ENCODE data around the gene FBXL7. TPM values are rescaled to one million over a fixed set of nuclear protein-coding genes. Genes with fewer than 3 reads are reported as not detected.

FBXL7 gene
- total and polyA plus RNA-seq, 2 donors (not counting 1 experiment from before 2014, with no cell fraction given) = not detected

DNA sequence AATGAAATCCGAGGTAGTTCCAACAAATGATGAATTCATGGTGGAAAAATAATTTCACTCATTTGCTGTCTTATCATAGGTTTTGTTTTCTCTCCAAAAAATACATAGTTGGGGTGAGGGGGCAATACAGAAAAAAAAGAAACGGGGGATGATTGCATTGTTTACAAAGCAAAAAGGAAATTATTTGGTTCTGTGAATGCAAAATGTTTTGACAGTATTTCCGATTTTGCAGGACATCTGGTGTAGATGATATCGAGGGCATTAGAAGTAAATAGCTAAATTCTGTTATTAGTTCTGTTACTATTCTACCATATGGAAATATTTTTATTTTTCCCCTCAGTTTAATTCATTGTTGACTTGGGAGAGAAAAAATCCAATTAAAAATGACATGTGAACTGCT, 477.9 kb downstream of the FBXL7 start:
- H3K4me1 ChIP-seq (ENCODE audit: control insufficient read depth in 2 of 2, insufficient read depth in 2 of 2, low read length in 2 of 2) = no peaks in the 10 kb centered on the region
- Mint-ChIP-seq H3K4me1 (no peaks in the 10 kb centered on the region), H3K9me3 (ENCODE audit: insufficient read depth) (peaks cover 6% of the 10 kb centered on the region), H3K27ac (no peak overlapping the region), H3K4me3 (no peak overlapping the region), H3K27me3 (no peaks in the 10 kb centered on the region)
- no peaks in the 10 kb centered on the region for H4K20me1 ChIP-seq (ENCODE audit: control insufficient read depth, insufficient read depth, low read length, poor library complexity, severe bottlenecking)
- H3K27me3 ChIP-seq (replicated peaks in 1 of 4; ENCODE audit: control extremely low read depth in 1 of 4, control insufficient read depth in 3 of 4, insufficient read depth in 4 of 4, low read length in 3 of 4) = no peaks in the 10 kb centered on the region
- no peak for TF ChIP-seq EZH2 (IDR thresholded peaks at IDR 0.05; ENCODE audit: borderline replicate concordance, insufficient read depth, low read depth, low read length, poor library complexity, severe bottlenecking)
- TF ChIP-seq, protein P1, sequence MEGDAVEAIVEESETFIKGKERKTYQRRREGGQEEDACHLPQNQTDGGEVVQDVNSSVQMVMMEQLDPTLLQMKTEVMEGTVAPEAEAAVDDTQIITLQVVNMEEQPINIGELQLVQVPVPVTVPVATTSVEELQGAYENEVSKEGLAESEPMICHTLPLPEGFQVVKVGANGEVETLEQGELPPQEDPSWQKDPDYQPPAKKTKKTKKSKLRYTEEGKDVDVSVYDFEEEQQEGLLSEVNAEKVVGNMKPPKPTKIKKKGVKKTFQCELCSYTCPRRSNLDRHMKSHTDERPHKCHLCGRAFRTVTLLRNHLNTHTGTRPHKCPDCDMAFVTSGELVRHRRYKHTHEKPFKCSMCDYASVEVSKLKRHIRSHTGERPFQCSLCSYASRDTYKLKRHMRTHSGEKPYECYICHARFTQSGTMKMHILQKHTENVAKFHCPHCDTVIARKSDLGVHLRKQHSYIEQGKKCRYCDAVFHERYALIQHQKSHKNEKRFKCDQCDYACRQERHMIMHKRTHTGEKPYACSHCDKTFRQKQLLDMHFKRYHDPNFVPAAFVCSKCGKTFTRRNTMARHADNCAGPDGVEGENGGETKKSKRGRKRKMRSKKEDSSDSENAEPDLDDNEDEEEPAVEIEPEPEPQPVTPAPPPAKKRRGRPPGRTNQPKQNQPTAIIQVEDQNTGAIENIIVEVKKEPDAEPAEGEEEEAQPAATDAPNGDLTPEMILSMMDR (IDR thresholded peaks at IDR 0.05) = no peak
- no peaks in the 10 kb centered on the region for H3K36me3 ChIP-seq (replicated peaks in 1 of 2; ENCODE audit: control extremely low read depth in 1 of 2, control insufficient read depth in 1 of 2, extremely low read depth in 1 of 2, insufficient read depth in 2 of 2, low read length in 1 of 2)
- H3K9me3 ChIP-seq (ENCODE audit: control extremely low read depth in 1 of 3, control insufficient read depth in 2 of 3, insufficient read depth in 1 of 3, low read length in 2 of 3) = no peaks in the 10 kb centered on the region
- no peak overlapping the region for H3K9ac ChIP-seq (ENCODE audit: low read length)
- no peak overlapping the region for H3K27ac ChIP-seq (ENCODE audit: low read length in 2 of 2)
- no peak overlapping the region for H3K4me2 ChIP-seq (replicated peaks; ENCODE audit: low read depth, low read length, poor library complexity, severe bottlenecking)
- DNase-seq = no peak
- no peak overlapping the region for H2AFZ ChIP-seq (ENCODE audit: insufficient read depth, low read depth, low read length, poor library complexity, severe bottlenecking)
- ChIA-PET CTCF (no interaction called here), POLR2A (no interaction called here)
- WGBS (ENCODE audit: insufficient coverage) = 100% methylated on average over 1 of the region's 4 CpGs
- no peak for ATAC-seq (ENCODE audit: low read depth)
- intact Hi-C loops (cut with micrococcal nuclease) = no loop called here
- H3K4me3 ChIP-seq (ENCODE audit: control extremely low read depth in 1 of 5, extremely low read depth in 1 of 5, insufficient read depth in 1 of 5, low read depth in 2 of 5, low read length in 4 of 5) = no peak overlapping the region
- H3K79me2 ChIP-seq (ENCODE audit: control insufficient read depth, insufficient read depth, low read length) = no peaks in the 10 kb centered on the region

DNA sequence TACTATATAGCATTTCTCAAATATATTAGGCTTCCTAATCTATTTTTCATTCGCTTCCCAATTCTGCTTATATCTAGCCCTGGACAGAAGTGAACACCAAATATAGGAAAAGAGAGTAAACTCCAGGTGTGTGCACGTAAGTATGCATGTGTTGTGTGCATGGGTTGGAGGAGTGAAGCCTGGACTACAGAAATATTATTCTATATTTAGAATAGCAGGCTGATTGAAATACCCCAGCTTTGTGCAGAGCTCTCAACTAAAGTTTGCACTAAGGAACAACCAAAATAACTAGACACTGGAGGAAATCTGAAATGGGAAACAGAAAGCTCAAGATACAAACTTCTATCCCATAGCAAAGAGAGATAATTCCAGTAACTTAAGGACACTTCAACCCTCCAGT, 480.9 kb downstream of the FBXL7 start:
- Histone ChIP-seq H3K9ac (ENCODE audit: low read length) (no peak overlapping the region), H3K79me2 (ENCODE audit: control insufficient read depth, insufficient read depth, low read length) (no peaks in the 10 kb centered on the region), H4K20me1 (ENCODE audit: control insufficient read depth, insufficient read depth, low read length, poor library complexity, severe bottlenecking) (no peaks in the 10 kb centered on the region), H2AFZ (ENCODE audit: insufficient read depth, low read depth, low read length, poor library complexity, severe bottlenecking) (no peak overlapping the region), H3K27ac (ENCODE audit: low read length in 2 of 2) (no peak overlapping the region), H3K4me2 (replicated peaks; ENCODE audit: low read depth, low read length, poor library complexity, severe bottlenecking) (no peak overlapping the region), H3K27me3 (replicated peaks in 1 of 4; ENCODE audit: control extremely low read depth in 1 of 4, control insufficient read depth in 3 of 4, insufficient read depth in 4 of 4, low read length in 3 of 4) (no peaks in the 10 kb centered on the region), H3K9me3 (ENCODE audit: control extremely low read depth in 1 of 3, control insufficient read depth in 2 of 3, insufficient read depth in 1 of 3, low read length in 2 of 3) (peaks cover 0 to 3% (median 0%) of the 10 kb centered on the region in 3 donors), H3K36me3 (replicated peaks in 1 of 2; ENCODE audit: control extremely low read depth in 1 of 2, control insufficient read depth in 1 of 2, extremely low read depth in 1 of 2, insufficient read depth in 2 of 2, low read length in 1 of 2) (no peaks in the 10 kb centered on the region), H3K4me1 (ENCODE audit: control insufficient read depth in 2 of 2, insufficient read depth in 2 of 2, low read length in 2 of 2) (no peaks in the 10 kb centered on the region), H3K4me3 (ENCODE audit: control extremely low read depth in 1 of 5, extremely low read depth in 1 of 5, insufficient read depth in 1 of 5, low read depth in 2 of 5, low read length in 4 of 5) (no peak overlapping the region)
- Mint-ChIP-seq H3K27me3 (no peaks in the 10 kb centered on the region), H3K9me3 (ENCODE audit: insufficient read depth) (peaks cover 3% of the 10 kb centered on the region), H3K27ac (no peak overlapping the region), H3K4me3 (no peak overlapping the region), H3K4me1 (no peaks in the 10 kb centered on the region)
- TF ChIP-seq, protein P1 (IDR thresholded peaks at IDR 0.05) = no peak
- no peak for TF ChIP-seq EZH2 (IDR thresholded peaks at IDR 0.05; ENCODE audit: borderline replicate concordance, insufficient read depth, low read depth, low read length, poor library complexity, severe bottlenecking)
- ATAC-seq (ENCODE audit: low read depth) (no peak), DNase-seq (no peak)
- ChIA-PET POLR2A (no interaction called here), CTCF (no interaction called here)
- intact Hi-C loops (cut with micrococcal nuclease) = no loop called here
- WGBS (ENCODE audit: insufficient coverage) = no CpG with 5 or more reads among the region's 2 CpGs

Measured in B cell (primary cell).